ENCODE results near the gene SRP14.

DNA sequence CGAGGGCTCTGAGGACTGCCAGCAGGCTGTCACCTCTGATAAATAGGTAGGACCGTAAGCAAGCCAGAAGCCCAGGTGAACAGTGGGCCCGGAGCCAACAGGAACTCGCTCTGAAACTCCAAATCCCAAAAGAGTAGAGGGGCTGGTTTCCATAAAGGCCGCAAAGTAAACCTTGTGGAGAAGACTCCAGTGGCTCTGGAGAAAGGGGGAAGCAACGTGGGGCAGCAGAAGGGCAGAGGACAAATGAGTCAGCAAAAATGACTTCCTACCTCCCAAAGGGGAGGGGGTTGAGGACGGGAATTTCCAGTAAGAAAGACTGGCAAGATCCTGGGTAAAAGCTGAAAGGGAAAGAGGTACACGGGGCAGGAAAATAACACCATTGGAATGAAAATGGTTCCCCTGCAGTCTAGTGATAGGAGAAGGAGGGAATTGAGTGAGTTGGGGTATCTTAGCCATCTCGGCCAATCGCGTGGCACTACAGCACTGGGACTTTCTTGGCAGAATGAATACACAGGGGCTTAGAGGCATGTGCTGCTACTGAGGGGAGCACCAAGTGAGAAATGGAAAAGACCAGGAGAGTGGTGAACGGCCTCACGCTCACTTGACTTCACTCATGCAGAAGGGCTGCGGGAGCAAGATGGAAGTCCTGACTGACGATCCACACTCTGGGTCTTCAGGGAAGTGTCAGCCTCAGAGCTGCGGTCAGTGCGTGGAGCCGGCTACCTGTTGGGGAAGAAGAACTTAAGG lies 36.5 kb upstream of the SRP14 start:
- TF ChIP-seq, protein P1, sequence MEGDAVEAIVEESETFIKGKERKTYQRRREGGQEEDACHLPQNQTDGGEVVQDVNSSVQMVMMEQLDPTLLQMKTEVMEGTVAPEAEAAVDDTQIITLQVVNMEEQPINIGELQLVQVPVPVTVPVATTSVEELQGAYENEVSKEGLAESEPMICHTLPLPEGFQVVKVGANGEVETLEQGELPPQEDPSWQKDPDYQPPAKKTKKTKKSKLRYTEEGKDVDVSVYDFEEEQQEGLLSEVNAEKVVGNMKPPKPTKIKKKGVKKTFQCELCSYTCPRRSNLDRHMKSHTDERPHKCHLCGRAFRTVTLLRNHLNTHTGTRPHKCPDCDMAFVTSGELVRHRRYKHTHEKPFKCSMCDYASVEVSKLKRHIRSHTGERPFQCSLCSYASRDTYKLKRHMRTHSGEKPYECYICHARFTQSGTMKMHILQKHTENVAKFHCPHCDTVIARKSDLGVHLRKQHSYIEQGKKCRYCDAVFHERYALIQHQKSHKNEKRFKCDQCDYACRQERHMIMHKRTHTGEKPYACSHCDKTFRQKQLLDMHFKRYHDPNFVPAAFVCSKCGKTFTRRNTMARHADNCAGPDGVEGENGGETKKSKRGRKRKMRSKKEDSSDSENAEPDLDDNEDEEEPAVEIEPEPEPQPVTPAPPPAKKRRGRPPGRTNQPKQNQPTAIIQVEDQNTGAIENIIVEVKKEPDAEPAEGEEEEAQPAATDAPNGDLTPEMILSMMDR (IDR thresholded peaks at IDR 0.05) = no peak
- TF ChIP-seq POLR2AphosphoS5 (IDR thresholded peaks at IDR 0.05; ENCODE audit: insufficient read depth in 1 of 2, low read depth in 1 of 2) (no peak), POLR2A (IDR thresholded peaks at IDR 0.05) (no peak)
